OCI-LY1 (cell line): Measurements from ENCODE around the gene MYCBP.

ENCODE experiments used
- H2AFZ ChIP-seq: fragments of 200-600 bp; sonication (generic), shearing (Covaris generic); 2 replicates; pipeline ENCODE4 v1.6.0; 2014; ENCODE audit warnings: antibody characterized with exemption, mild to moderate bottlenecking, low read length
- H3F3A ChIP-seq: fragments of 200-600 bp; sonication (generic), shearing (Covaris generic); 2 replicates; pipeline ENCODE4 v1.6.0; 2014; ENCODE audit warnings: mild to moderate bottlenecking, antibody characterized with exemption, low read length, moderate library complexity; ENCODE audit not compliant: insufficient read depth
- H3K27ac ChIP-seq: fragments of 200-600 bp; sonication (generic); 2 replicates; pipeline ENCODE4 v1.5.1; 2014; ENCODE audit warnings: low read length, mixed run types, mild to moderate bottlenecking, low read depth; ENCODE audit not compliant: poor library complexity, severe bottlenecking
- H3K27me3 ChIP-seq: fragments of 200-600 bp; sonication (generic); 2 replicates; pipeline ENCODE4 v1.6.0; 2014; ENCODE audit warnings: antibody characterized with exemption, mild to moderate bottlenecking, low read length, moderate library complexity; ENCODE audit not compliant: insufficient read depth
- H3K36me3 ChIP-seq: fragments of 200-600 bp; sonication (generic); 2 replicates; pipeline ENCODE4 v1.6.1; 2014; ENCODE audit warnings: mild to moderate bottlenecking, antibody characterized with exemption, low read length, moderate library complexity, mixed read lengths; ENCODE audit not compliant: insufficient read depth
- H3K4me1 ChIP-seq: fragments of 200-600 bp; sonication (generic); 2 replicates; pipeline ENCODE4 v1.5.1; 2014; ENCODE audit warnings: mild to moderate bottlenecking, low read length, moderate library complexity; ENCODE audit not compliant: insufficient read depth, severe bottlenecking
- H3K4me2 ChIP-seq: fragments of 200-600 bp; sonication (generic), shearing (Covaris generic); 2 replicates; pipeline ENCODE4 v1.6.1; 2014; ENCODE audit warnings: low read length
- H3K4me3 ChIP-seq: fragments of 200-600 bp; sonication (generic); 2 replicates; pipeline ENCODE4 v1.5.1; 2014; ENCODE audit warnings: low read length, low read depth, mild to moderate bottlenecking, mixed read lengths; ENCODE audit not compliant: poor library complexity, severe bottlenecking
- H3K79me2 ChIP-seq: fragments of 200-600 bp; shearing (Covaris generic); 2 replicates; pipeline ENCODE4 v1.6.1; 2016; ENCODE audit warnings: mixed run types, low read length, mixed read lengths; ENCODE audit not compliant: insufficient read depth
- H3K9ac ChIP-seq: fragments of 200-600 bp; sonication (generic), shearing (Covaris generic); 2 replicates; pipeline ENCODE4 v1.6.1; 2014; ENCODE audit warnings: mild to moderate bottlenecking, low read length, mixed read lengths
- H3K9me2 ChIP-seq: fragments of 200-600 bp; sonication (generic), shearing (Covaris generic); 2 replicates; pipeline ENCODE4 v1.6.1; 2014; ENCODE audit warnings: low read depth, mild to moderate bottlenecking, low read length, mixed read lengths
- H3K9me3 ChIP-seq: fragments of 200-600 bp; shearing (Covaris generic); 2 replicates; pipeline ENCODE4 v1.6.1; 2014; ENCODE audit warnings: low read length, mixed read lengths
- H4K20me1 ChIP-seq: fragments of 200-600 bp; sonication (generic), shearing (Covaris generic); 2 replicates; pipeline ENCODE4 v1.6.0; 2016; ENCODE audit warnings: mild to moderate bottlenecking, low read length; ENCODE audit not compliant: insufficient read depth
- EZH2 ChIP-seq: fragments of 200-600 bp; sonication (generic), shearing (Covaris generic); IDR thresholded peaks from 2 replicates; pipeline ENCODE4 v1.8.0; 2017; ENCODE audit warnings: borderline replicate concordance, mixed run types, mild to moderate bottlenecking, antibody characterized with exemption, low read length, moderate library complexity, mixed read lengths
- TF ChIP-seq, protein P1 (sequence below): fragments of 200-600 bp; sonication (generic), shearing (Covaris generic); IDR thresholded peaks from 2 replicates; pipeline ENCODE4 v1.5.1; 2017; ENCODE audit warnings: mild to moderate bottlenecking, antibody characterized with exemption, low read length, moderate library complexity, mixed read lengths

MYCBP gene

GRCh38 chr1:38891753-38892152 is 18.6 kb upstream of the MYCBP start:
- Histone ChIP-seq H2AFZ (no peak overlapping the region), H3K9me2 (no peaks in the 10 kb centered on the region), H3K9ac (no peak overlapping the region), H3K4me2 (no peak overlapping the region), H3K4me3 (no peak overlapping the region), H4K20me1 (no peaks in the 10 kb centered on the region), H3K9me3 (no peaks in the 10 kb centered on the region), H3K79me2 (no peaks in the 10 kb centered on the region), H3K27me3 (no peaks in the 10 kb centered on the region), H3K4me1 (no peaks in the 10 kb centered on the region), H3K36me3 (no peaks in the 10 kb centered on the region), H3K27ac (no peak overlapping the region), H3F3A (no peaks in the 10 kb centered on the region)
- TF ChIP-seq, protein P1, sequence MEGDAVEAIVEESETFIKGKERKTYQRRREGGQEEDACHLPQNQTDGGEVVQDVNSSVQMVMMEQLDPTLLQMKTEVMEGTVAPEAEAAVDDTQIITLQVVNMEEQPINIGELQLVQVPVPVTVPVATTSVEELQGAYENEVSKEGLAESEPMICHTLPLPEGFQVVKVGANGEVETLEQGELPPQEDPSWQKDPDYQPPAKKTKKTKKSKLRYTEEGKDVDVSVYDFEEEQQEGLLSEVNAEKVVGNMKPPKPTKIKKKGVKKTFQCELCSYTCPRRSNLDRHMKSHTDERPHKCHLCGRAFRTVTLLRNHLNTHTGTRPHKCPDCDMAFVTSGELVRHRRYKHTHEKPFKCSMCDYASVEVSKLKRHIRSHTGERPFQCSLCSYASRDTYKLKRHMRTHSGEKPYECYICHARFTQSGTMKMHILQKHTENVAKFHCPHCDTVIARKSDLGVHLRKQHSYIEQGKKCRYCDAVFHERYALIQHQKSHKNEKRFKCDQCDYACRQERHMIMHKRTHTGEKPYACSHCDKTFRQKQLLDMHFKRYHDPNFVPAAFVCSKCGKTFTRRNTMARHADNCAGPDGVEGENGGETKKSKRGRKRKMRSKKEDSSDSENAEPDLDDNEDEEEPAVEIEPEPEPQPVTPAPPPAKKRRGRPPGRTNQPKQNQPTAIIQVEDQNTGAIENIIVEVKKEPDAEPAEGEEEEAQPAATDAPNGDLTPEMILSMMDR, result no peak
- no peak for TF ChIP-seq EZH2

DNA sequence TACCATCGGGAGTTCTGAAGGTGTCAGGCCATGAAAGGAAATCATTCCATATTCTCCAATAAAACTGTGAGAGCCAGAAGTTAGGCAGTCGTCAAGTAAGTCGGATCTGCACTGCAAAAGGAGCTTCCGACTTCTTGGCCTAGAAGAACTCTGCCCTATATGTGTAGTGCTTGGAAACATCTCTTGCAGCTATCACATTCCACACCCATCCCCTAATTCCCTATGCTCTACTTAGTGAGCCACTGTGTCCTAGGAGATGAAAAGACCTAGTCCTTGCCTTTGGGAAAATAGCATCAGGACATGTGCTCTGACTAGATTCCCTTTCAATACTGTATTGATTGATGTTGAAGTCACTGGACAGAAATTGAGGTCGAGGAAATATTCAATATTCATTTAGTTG is 16.4 kb upstream of the MYCBP start:
- no peak overlapping the region for H2AFZ ChIP-seq
- TF ChIP-seq EZH2, result no peak
- TF ChIP-seq, protein P1, result no peak
- no peak overlapping the region for H3K4me2 ChIP-seq
- no peaks in the 10 kb centered on the region for H4K20me1 ChIP-seq
- no peaks in the 10 kb centered on the region for H3K36me3 ChIP-seq
- no peaks in the 10 kb centered on the region for H3K79me2 ChIP-seq
- H3K27ac ChIP-seq, result no peak overlapping the region
- H3K4me1 ChIP-seq, result no peaks in the 10 kb centered on the region
- H3K9me3 ChIP-seq, result no peaks in the 10 kb centered on the region
- H3K9ac ChIP-seq, result no peak overlapping the region
- no peaks in the 10 kb centered on the region for H3K27me3 ChIP-seq
- H3K9me2 ChIP-seq, result no peaks in the 10 kb centered on the region
- no peak overlapping the region for H3K4me3 ChIP-seq
- no peaks in the 10 kb centered on the region for H3F3A ChIP-seq

- Histone ChIP-seq H3K36me3 (no peaks in the 10 kb centered on the region), H2AFZ (no peak overlapping the region), H3K4me3 (no peak overlapping the region), H4K20me1 (no peaks in the 10 kb centered on the region), H3K27ac (no peak overlapping the region), H3K4me2 (no peak overlapping the region), H3K27me3 (no peaks in the 10 kb centered on the region), H3K9ac (no peak overlapping the region), H3K4me1 (no peaks in the 10 kb centered on the region), H3K9me3 (no peaks in the 10 kb centered on the region), H3K79me2 (no peaks in the 10 kb centered on the region), H3K9me2 (no peaks in the 10 kb centered on the region), H3F3A (no peaks in the 10 kb centered on the region)
- TF ChIP-seq EZH2, result no peak
- TF ChIP-seq, protein P1, result no peak
Measured at GRCh38 chr1:38888423-38889333, 15.5 kb upstream of the MYCBP start.
